ENCODE measurements around the gene SOCS3. TPM values are rescaled to one million over a fixed set of nuclear protein-coding genes. Genes with fewer than 3 reads are reported as not detected.
"Not testable (repeated sequence)": the region's sequence is repeated elsewhere in the genome, so short reads cannot be mapped to it uniquely, and the experiment has no call there.

Gene SOCS3
- total RNA-seq, 1 donor from 2014 or later = 3.1 TPM

GRCh38 chr17:78313735-78314648, 45.9 kb downstream of the SOCS3 start:
- Mint-ChIP-seq H3K27ac (ENCODE audit: unreplicated experiment) (no peak overlapping the region), H3K4me3 (ENCODE audit: unreplicated experiment) (peak overlapping the region; percentile 38), H3K4me1 (ENCODE audit: low read depth, unreplicated experiment) (peaks cover 12% of the 10 kb centered on the region), H3K36me3 (ENCODE audit: unreplicated experiment) (no peaks in the 10 kb centered on the region), H3K27me3 (ENCODE audit: unreplicated experiment) (peaks cover 17% of the 10 kb centered on the region), H3K9me3 (ENCODE audit: unreplicated experiment) (peaks cover 2% of the 10 kb centered on the region)
- TF ChIP-seq CTCF (IDR thresholded peaks at IDR 0.05; ENCODE audit: partially characterized antibody, unreplicated experiment) = no peak
- DNase-seq = peak; percentile 57

GRCh38 chr17:78309659-78310255, 50.1 kb downstream of the SOCS3 start:
- H3K4me3 Mint-ChIP-seq (ENCODE audit: unreplicated experiment); H3K27ac Mint-ChIP-seq (ENCODE audit: unreplicated experiment); H3K4me1 Mint-ChIP-seq (ENCODE audit: low read depth, unreplicated experiment); H3K9me3 Mint-ChIP-seq (ENCODE audit: unreplicated experiment); H3K27me3 Mint-ChIP-seq (ENCODE audit: unreplicated experiment); DNase-seq; H3K36me3 Mint-ChIP-seq (ENCODE audit: unreplicated experiment): not testable (repeated sequence)

- Mint-ChIP-seq H3K4me1 (ENCODE audit: low read depth, unreplicated experiment) (no peaks in the 10 kb centered on the region), H3K9me3 (ENCODE audit: unreplicated experiment) (no peaks in the 10 kb centered on the region), H3K4me3 (ENCODE audit: unreplicated experiment) (no peak overlapping the region), H3K36me3 (ENCODE audit: unreplicated experiment) (no peaks in the 10 kb centered on the region), H3K27me3 (ENCODE audit: unreplicated experiment) (peaks cover 9% of the 10 kb centered on the region), H3K27ac (ENCODE audit: unreplicated experiment) (no peak overlapping the region)
- TF ChIP-seq CTCF (IDR thresholded peaks at IDR 0.05; ENCODE audit: partially characterized antibody, unreplicated experiment) = no peak
- no peak for DNase-seq
Measured at GRCh38 chr17:78307887-78308638, 51.8 kb downstream of the SOCS3 start.

- DNase-seq = no peak
- no peak overlapping the region for H3K27ac Mint-ChIP-seq (ENCODE audit: unreplicated experiment)
- H3K9me3 Mint-ChIP-seq (ENCODE audit: unreplicated experiment) = no peaks in the 10 kb centered on the region
- peaks cover 8% of the 10 kb centered on the region for H3K27me3 Mint-ChIP-seq (ENCODE audit: unreplicated experiment)
- no peak overlapping the region for H3K4me3 Mint-ChIP-seq (ENCODE audit: unreplicated experiment)
- no peaks in the 10 kb centered on the region for H3K36me3 Mint-ChIP-seq (ENCODE audit: unreplicated experiment)
- TF ChIP-seq CTCF (IDR thresholded peaks at IDR 0.05; ENCODE audit: partially characterized antibody, unreplicated experiment) = no peak
- no peaks in the 10 kb centered on the region for H3K4me1 Mint-ChIP-seq (ENCODE audit: low read depth, unreplicated experiment)
Measured at GRCh38 chr17:78306913-78307312, 53.0 kb downstream of the SOCS3 start.

Other genes with a start within 250 kb of the SOCS3 start
- 1.1 TPM for gene TMC6, start 231.3 kb downstream of the SOCS3 start, total RNA-seq (ENCODE audit: unreplicated experiment)
- not detected for gene TMC8, start 229.3 kb downstream of the SOCS3 start, total RNA-seq (ENCODE audit: unreplicated experiment)
- gene C17orf99, start 213.7 kb downstream of the SOCS3 start, total RNA-seq (ENCODE audit: unreplicated experiment) = not detected
- 3.2 TPM for gene SYNGR2, start 191.5 kb downstream of the SOCS3 start, total RNA-seq (ENCODE audit: unreplicated experiment)
- 2.5 TPM for gene TK1, start 173.0 kb downstream of the SOCS3 start, total RNA-seq (ENCODE audit: unreplicated experiment)
- 29.9 TPM for gene AFMID, start 172.7 kb downstream of the SOCS3 start, total RNA-seq (ENCODE audit: unreplicated experiment)
- 14.5 TPM for gene BIRC5, start 145.8 kb downstream of the SOCS3 start, total RNA-seq (ENCODE audit: unreplicated experiment)
- gene TMEM235, start 128.4 kb downstream of the SOCS3 start, total RNA-seq (ENCODE audit: unreplicated experiment) = not detected
- 50.2 TPM for gene PGS1, start 18.6 kb upstream of the SOCS3 start, total RNA-seq (ENCODE audit: unreplicated experiment)
- 1.3 TPM for gene DNAH17, start 217.3 kb upstream of the SOCS3 start, total RNA-seq (ENCODE audit: unreplicated experiment)